B cell (primary cell): ENCODE data around the gene RAE1. TPM values are rescaled to one million over a fixed set of nuclear protein-coding genes. Genes with fewer than 3 reads are reported as not detected.

Source experiments
- ATAC-seq: fragments of 200-7000 bp; cut with Tn5 transposase; one replicate; pipeline ENCODE4 v1.10.0; 2021; ENCODE audit warnings: low read depth, mild to moderate bottlenecking, moderate number of reproducible peaks, moderate library complexity
- CTCF ChIA-PET: fragments of 350-600 bp; sonication (Branson Sonifier 250); formaldehyde crosslinking; loops from one replicate; lab custom pipeline; 2021; ENCODE audit warnings: antibody characterized with exemption, inconsistent platforms; lab: Charles Lee
- POLR2A ChIA-PET: fragments of 350-600 bp; sonication (Branson Sonifier 250); formaldehyde crosslinking; loops from one replicate; lab custom pipeline; 2021; ENCODE audit warnings: antibody characterized with exemption; lab: Charles Lee
- DNase-seq: peaks from one replicate; pipeline ENCODE4 v3.0.0; 2013
- H2AFZ ChIP-seq: 2 replicates; pipeline ENCODE4 v1.6.1; 2012; ENCODE audit warnings: mild to moderate bottlenecking, low read depth, low read length; ENCODE audit not compliant: insufficient read depth, poor library complexity, severe bottlenecking
- H3K27ac ChIP-seq, 2 donors: 1 replicate in 1 of 2; 2 replicates in 1 of 2; pipeline ENCODE4 v1.5.1; 2012 to 2013; ENCODE audit warnings: low read length in 2 of 2, mild to moderate bottlenecking in 2 of 2, moderate library complexity in 1 of 2
- H3K27me3 ChIP-seq, 4 experiments: fragments of 200-600 bp in 1 of 4; sonication (generic) in 1 of 4; replicated peaks in 1 of 4; 1 replicate in 2 of 4; 2 replicates in 2 of 4; pipeline versions ENCODE4 v1.6.1 to v1.7.0; 2013 to 2016; ENCODE audit warnings: low read length in 3 of 4, mild to moderate bottlenecking in 2 of 4, mixed read lengths in 1 of 4, moderate library complexity in 1 of 4; ENCODE audit not compliant: insufficient read depth in 4 of 4, control insufficient read depth in 3 of 4; ENCODE audit errors: control extremely low read depth in 1 of 4
- H3K36me3 ChIP-seq, 2 experiments: replicated peaks in 1 of 2; 1 replicate in 1 of 2; 2 replicates in 1 of 2; pipeline versions ENCODE4 v1.6.1 to v1.7.1; 2013; ENCODE audit warnings: low read length in 1 of 2; ENCODE audit not compliant: insufficient read depth in 2 of 2, control insufficient read depth in 1 of 2; ENCODE audit errors: control extremely low read depth in 1 of 2, extremely low read depth in 1 of 2
- H3K4me1 ChIP-seq, 2 donors: fragments of 200-600 bp in 1 of 2; sonication (generic) in 1 of 2; 1 replicate in 1 of 2; 2 replicates in 1 of 2; pipeline versions ENCODE4 v1.5.1 to v1.6.1; 2013 to 2017; ENCODE audit warnings: low read length in 2 of 2; ENCODE audit not compliant: control insufficient read depth in 2 of 2, insufficient read depth in 2 of 2
- H3K4me2 ChIP-seq: replicated peaks from 2 replicates; pipeline ENCODE3; 2012; ENCODE audit warnings: mild to moderate bottlenecking, low read depth, low read length; ENCODE audit not compliant: poor library complexity, severe bottlenecking
- H3K4me3 ChIP-seq, 5 experiments: fragments of 200-600 bp in 1 of 5; sonication (generic) in 1 of 5; 1 replicate in 3 of 5; 2 replicates in 2 of 5; pipeline versions ENCODE4 v1.5.1 to v1.7.0; 2011 to 2016; ENCODE audit warnings: low read length in 4 of 5, mild to moderate bottlenecking in 4 of 5, low read depth in 2 of 5, control low read depth in 1 of 5, moderate library complexity in 1 of 5; ENCODE audit not compliant: insufficient read depth in 1 of 5; ENCODE audit errors: control extremely low read depth in 1 of 5, extremely low read depth in 1 of 5
- H3K79me2 ChIP-seq: fragments of 200-600 bp; sonication (generic); one replicate; pipeline ENCODE4 v1.6.0; 2016; ENCODE audit warnings: low read length; ENCODE audit not compliant: control insufficient read depth, insufficient read depth
- H3K9ac ChIP-seq: fragments of 200-600 bp; sonication (generic); 2 replicates; pipeline ENCODE4 v1.6.1; 2017; ENCODE audit warnings: mild to moderate bottlenecking, low read length, moderate library complexity
- H3K9me3 ChIP-seq, 3 donors: one replicate each; pipeline versions ENCODE4 v1.6.1 to v1.7.1; 2013; ENCODE audit warnings: low read length in 2 of 3; ENCODE audit not compliant: control insufficient read depth in 2 of 3, insufficient read depth in 1 of 3; ENCODE audit errors: control extremely low read depth in 1 of 3
- H4K20me1 ChIP-seq: 2 replicates; pipeline ENCODE4 v1.6.0; 2012; ENCODE audit warnings: mild to moderate bottlenecking, low read length; ENCODE audit not compliant: insufficient read depth, control insufficient read depth, poor library complexity, severe bottlenecking
- H3K27ac Mint-ChIP-seq: one replicate; pipeline ENCODE4 v1.8.0; 2021; ENCODE audit warnings: mixed read lengths
- H3K27me3 Mint-ChIP-seq: one replicate; pipeline ENCODE4 v1.8.0; 2021; ENCODE audit warnings: mixed read lengths
- H3K4me1 Mint-ChIP-seq: one replicate; pipeline ENCODE4 v1.8.0; 2021; ENCODE audit warnings: mixed read lengths
- H3K4me3 Mint-ChIP-seq: one replicate; pipeline ENCODE4 v1.8.0; 2021; ENCODE audit warnings: mixed read lengths
- H3K9me3 Mint-ChIP-seq: one replicate; pipeline ENCODE4 v1.8.0; 2022; ENCODE audit warnings: mixed read lengths; ENCODE audit not compliant: insufficient read depth
- CTCF ChIP-seq: fragments of 200-600 bp; IDR thresholded peaks from one replicate; pipeline ENCODE4 v1.8.0; 2022; ENCODE audit warnings: antibody characterized with exemption, mild to moderate bottlenecking
- EZH2 ChIP-seq: IDR thresholded peaks from 2 replicates; pipeline ENCODE4 v1.6.1; 2012; ENCODE audit warnings: borderline replicate concordance, low read depth, mild to moderate bottlenecking, moderate library complexity, low read length; ENCODE audit not compliant: insufficient read depth, poor library complexity, severe bottlenecking
- WGBS: methylation state at CpG from one replicate; pipeline ENCODE4 v1.1.5; 2013; ENCODE audit warnings: missing lambda C conversion rate; ENCODE audit not compliant: insufficient coverage; 5-methylcytosine and 5-hydroxymethylcytosine counted together
- intact Hi-C: fragments of 100-400 bp; cut with micrococcal nuclease; formaldehyde crosslinking; loops from one replicate; pipeline ENCODE4 v1.10.0; 2022
- polyA plus RNA-seq: library from polyadenylated mRNA; depleted of rRNA; stranded (reverse); fragments of >200 nt; gene quantifications from 2 replicates; pipeline ENCODE4 v1.2.3, GENCODE V29; 2012
- total RNA-seq, 2 donors: library from RNA; stranded (reverse); fragments of 120-200 nt in 1 of 2; gene quantifications; 1 replicate in 1 of 2; 2 replicates in 1 of 2; pipeline versions ENCODE4 v1.2.3 to v1.2.4, GENCODE V29; 2013 to 2022

Gene RAE1
- total and polyA plus RNA-seq, 2 donors (not counting 1 experiment from before 2014, with no cell fraction given), result 32.6 to 33.3 TPM

GRCh38 chr20:57411406-57412283, 60.6 kb downstream of the RAE1 start:
- Histone ChIP-seq H3K9me3 (no peaks in the 10 kb centered on the region), H3K27me3 (no peaks in the 10 kb centered on the region), H3K9ac (no peak overlapping the region), H3K4me3 (no peak overlapping the region), H3K36me3 (peaks cover 0 to 41% of the 10 kb centered on the region in 2 experiments), H3K4me1 (peaks cover 0 to 8% of the 10 kb centered on the region in 2 donors), H4K20me1 (peaks cover 43% of the 10 kb centered on the region), H2AFZ (no peak overlapping the region), H3K4me2 (no peak overlapping the region), H3K27ac (no peak overlapping the region), H3K79me2 (peaks cover 13% of the 10 kb centered on the region)
- Mint-ChIP-seq H3K4me1 (peaks cover 40% of the 10 kb centered on the region), H3K9me3 (no peaks in the 10 kb centered on the region), H3K4me3 (no peak overlapping the region), H3K27me3 (no peaks in the 10 kb centered on the region), H3K27ac (peak overlapping the region; percentile 66)
- DNase-seq (no peak), ATAC-seq (no peak)
- intact Hi-C loops, result no loop called here
- ChIA-PET CTCF (interaction anchor here (1.5 to 2.6 kb wide), 4 partner anchors 11 to 21 kb away, joined by 4 to 12 read pairs (median 5); no protein-coding TSS in a partner anchor), POLR2A (interaction anchor here (1.5 to 1.8 kb wide), 2 partner anchors 10 to 17 kb away, joined by 4 to 10 read pairs; no protein-coding TSS in a partner anchor)
- 92% methylated on average over 29 of the region's 31 CpGs for WGBS
- no peak for TF ChIP-seq EZH2
- no peak for TF ChIP-seq CTCF
